Panc1 (cell line): ENCODE results near the gene TMEM61. TPM values are rescaled to one million over a fixed set of nuclear protein-coding genes. Genes with fewer than 3 reads are reported as not detected.

Source experiments
- ATAC-seq: fragments of 200-7000 bp; cut with Tn5 transposase; 2 replicates; pipeline ENCODE4 v1.9.1; 2020; ENCODE audit warnings: mild to moderate bottlenecking, moderate library complexity
- BruUV-seq: library from RNA; stranded (reverse); fragments of 400-500 nt; replicated peaks from 2 replicates; lab custom pipeline; 2021; lab: Mats Ljungman, UMichigan
- CTCF ChIA-PET: fragments of 300-600 bp; sonication (Branson Sonifier 250); formaldehyde crosslinking; loops from one replicate; lab custom pipeline; 2022; ENCODE audit warnings: antibody characterized with exemption; lab: Charles Lee
- POLR2A ChIA-PET: fragments of 300-600 bp; sonication (Branson Sonifier 250); formaldehyde crosslinking; loops from one replicate; lab custom pipeline; 2022; ENCODE audit warnings: antibody characterized with exemption; lab: Charles Lee
- DNase-seq: peaks from one replicate; pipeline ENCODE4 v3.0.0-alpha.2; 2010; ENCODE audit warnings: low read depth, low spot score
- H3K27ac ChIP-seq: 2 replicates; pipeline ENCODE4 v1.5.1; 2011; ENCODE audit warnings: mild to moderate bottlenecking, low read length, inconsistent platforms
- H3K27me3 ChIP-seq: fragments of 200-500 bp; sonication (Bioruptor generic); 2 replicates; pipeline ENCODE4 v1.6.0; 2014; ENCODE audit warnings: low read length, inconsistent platforms; ENCODE audit not compliant: control insufficient read depth, insufficient read depth
- H3K36me3 ChIP-seq: fragments of 200-500 bp; sonication (Bioruptor generic); 2 replicates; pipeline ENCODE4 v1.5.1; 2014; ENCODE audit warnings: inconsistent platforms, mild to moderate bottlenecking, low read length, moderate library complexity; ENCODE audit not compliant: control insufficient read depth, insufficient read depth
- H3K4me1 ChIP-seq: 2 replicates; pipeline ENCODE4 v1.5.1; 2011; ENCODE audit warnings: inconsistent platforms, mild to moderate bottlenecking, low read length, moderate library complexity; ENCODE audit not compliant: control insufficient read depth, insufficient read depth
- H3K4me3 ChIP-seq, 2 experiments: 2 replicates each; pipeline ENCODE4 v1.5.1; 2011 to 2012; ENCODE audit warnings: low read depth in 2 of 2, low read length in 2 of 2, mild to moderate bottlenecking in 2 of 2, inconsistent platforms in 1 of 2, moderate library complexity in 1 of 2
- H3K9me3 ChIP-seq: fragments of 200-500 bp; sonication (Bioruptor generic); 2 replicates; pipeline ENCODE4 v1.5.1; 2014; ENCODE audit warnings: low read depth, mild to moderate bottlenecking, inconsistent platforms, low read length, moderate library complexity; ENCODE audit not compliant: control insufficient read depth, insufficient read depth
- POLR2AphosphoS5 ChIP-seq: IDR thresholded peaks from 2 replicates; pipeline ENCODE4 v1.6.1; 2012; ENCODE audit warnings: mild to moderate bottlenecking, low read depth, low read length, moderate library complexity
- SIN3A ChIP-seq: IDR thresholded peaks from 2 replicates; pipeline ENCODE4 v1.6.1; 2012; ENCODE audit warnings: low read depth, mild to moderate bottlenecking, low read length, moderate library complexity, borderline replicate concordance; ENCODE audit not compliant: insufficient read depth
- TCF7L2 ChIP-seq: IDR thresholded peaks from 2 replicates; pipeline ENCODE4 v1.6.1; 2011; ENCODE audit warnings: mild to moderate bottlenecking, low read depth, low read length, inconsistent platforms
- in situ Hi-C: cut with HindIII; loops from 2 replicates; pipeline ENCODE4 v1.10.0; 2016; ENCODE audit warnings: low sequenced_read_pairs, low pct_unique_long_range_greater_than_20kb
- intact Hi-C: fragments of 100-400 bp; cut with micrococcal nuclease; formaldehyde crosslinking; loops from one replicate; pipeline ENCODE4 v1.10.0; 2022; ENCODE audit not compliant: unreplicated experiment
- total RNA-seq: library from RNA; stranded (reverse); gene quantifications from one replicate; pipeline ENCODE4 v1.2.1, GENCODE V29; 2021; ENCODE audit not compliant: unreplicated experiment
- TF ChIP-seq, protein P1 (sequence below): fragments of 450-650 bp; IDR thresholded peaks from 2 replicates; pipeline ENCODE4 v1.5.1; 2017; ENCODE audit warnings: mild to moderate bottlenecking
- TF ChIP-seq, protein P2 (sequence below), 2 experiments: IDR thresholded peaks; 2 replicates each; pipeline ENCODE4 v1.6.1; 2011 to 2012; ENCODE audit warnings: low read depth in 2 of 2, control low read depth in 1 of 2, low read length in 1 of 2, mild to moderate bottlenecking in 1 of 2, moderate library complexity in 1 of 2; ENCODE audit not compliant: insufficient read depth in 1 of 2

The TMEM61 gene
- total RNA-seq, 1 experiment from 2014 or later = not detected

DNA sequence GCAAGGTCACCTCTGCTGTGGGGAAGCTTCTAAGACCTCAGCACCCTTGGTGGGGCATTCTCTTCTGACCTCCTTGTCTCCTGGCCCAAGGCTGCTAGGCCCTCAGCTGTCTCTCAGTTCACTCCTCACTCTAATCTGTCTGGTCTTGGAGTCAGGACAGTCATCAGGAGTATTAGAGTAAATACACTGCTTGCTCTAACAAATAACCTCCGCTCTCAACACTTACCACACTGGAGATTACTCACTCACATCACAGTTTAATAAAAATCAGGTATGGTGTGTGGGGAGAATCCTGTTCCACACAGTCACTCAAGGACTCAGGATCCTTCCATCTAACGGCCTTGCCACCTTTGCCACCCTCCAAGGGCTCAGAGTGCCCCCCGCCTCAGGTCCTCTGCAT lies 26.6 kb upstream of the TMEM61 start:
- in situ Hi-C loops = no loop called here
- Histone ChIP-seq H3K27ac (no peak overlapping the region), H3K27me3 (no peaks in the 10 kb centered on the region), H3K4me1 (peaks cover 5% of the 10 kb centered on the region; the same call in 1 of the 2 replicates), H3K9me3 (peaks cover 7% of the 10 kb centered on the region; the same call in 1 of the 2 replicates), H3K4me3 (no peak overlapping the region), H3K36me3 (no peaks in the 10 kb centered on the region)
- ChIA-PET CTCF (no interaction called here), POLR2A (no interaction called here)
- BruUV-seq = no TSS peak
- no peak for DNase-seq
- no peak for TF ChIP-seq TCF7L2
- no peak for TF ChIP-seq SIN3A
- TF ChIP-seq, protein P1, sequence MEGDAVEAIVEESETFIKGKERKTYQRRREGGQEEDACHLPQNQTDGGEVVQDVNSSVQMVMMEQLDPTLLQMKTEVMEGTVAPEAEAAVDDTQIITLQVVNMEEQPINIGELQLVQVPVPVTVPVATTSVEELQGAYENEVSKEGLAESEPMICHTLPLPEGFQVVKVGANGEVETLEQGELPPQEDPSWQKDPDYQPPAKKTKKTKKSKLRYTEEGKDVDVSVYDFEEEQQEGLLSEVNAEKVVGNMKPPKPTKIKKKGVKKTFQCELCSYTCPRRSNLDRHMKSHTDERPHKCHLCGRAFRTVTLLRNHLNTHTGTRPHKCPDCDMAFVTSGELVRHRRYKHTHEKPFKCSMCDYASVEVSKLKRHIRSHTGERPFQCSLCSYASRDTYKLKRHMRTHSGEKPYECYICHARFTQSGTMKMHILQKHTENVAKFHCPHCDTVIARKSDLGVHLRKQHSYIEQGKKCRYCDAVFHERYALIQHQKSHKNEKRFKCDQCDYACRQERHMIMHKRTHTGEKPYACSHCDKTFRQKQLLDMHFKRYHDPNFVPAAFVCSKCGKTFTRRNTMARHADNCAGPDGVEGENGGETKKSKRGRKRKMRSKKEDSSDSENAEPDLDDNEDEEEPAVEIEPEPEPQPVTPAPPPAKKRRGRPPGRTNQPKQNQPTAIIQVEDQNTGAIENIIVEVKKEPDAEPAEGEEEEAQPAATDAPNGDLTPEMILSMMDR = no peak
- TF ChIP-seq POLR2AphosphoS5 = no peak
- TF ChIP-seq, protein P2, sequence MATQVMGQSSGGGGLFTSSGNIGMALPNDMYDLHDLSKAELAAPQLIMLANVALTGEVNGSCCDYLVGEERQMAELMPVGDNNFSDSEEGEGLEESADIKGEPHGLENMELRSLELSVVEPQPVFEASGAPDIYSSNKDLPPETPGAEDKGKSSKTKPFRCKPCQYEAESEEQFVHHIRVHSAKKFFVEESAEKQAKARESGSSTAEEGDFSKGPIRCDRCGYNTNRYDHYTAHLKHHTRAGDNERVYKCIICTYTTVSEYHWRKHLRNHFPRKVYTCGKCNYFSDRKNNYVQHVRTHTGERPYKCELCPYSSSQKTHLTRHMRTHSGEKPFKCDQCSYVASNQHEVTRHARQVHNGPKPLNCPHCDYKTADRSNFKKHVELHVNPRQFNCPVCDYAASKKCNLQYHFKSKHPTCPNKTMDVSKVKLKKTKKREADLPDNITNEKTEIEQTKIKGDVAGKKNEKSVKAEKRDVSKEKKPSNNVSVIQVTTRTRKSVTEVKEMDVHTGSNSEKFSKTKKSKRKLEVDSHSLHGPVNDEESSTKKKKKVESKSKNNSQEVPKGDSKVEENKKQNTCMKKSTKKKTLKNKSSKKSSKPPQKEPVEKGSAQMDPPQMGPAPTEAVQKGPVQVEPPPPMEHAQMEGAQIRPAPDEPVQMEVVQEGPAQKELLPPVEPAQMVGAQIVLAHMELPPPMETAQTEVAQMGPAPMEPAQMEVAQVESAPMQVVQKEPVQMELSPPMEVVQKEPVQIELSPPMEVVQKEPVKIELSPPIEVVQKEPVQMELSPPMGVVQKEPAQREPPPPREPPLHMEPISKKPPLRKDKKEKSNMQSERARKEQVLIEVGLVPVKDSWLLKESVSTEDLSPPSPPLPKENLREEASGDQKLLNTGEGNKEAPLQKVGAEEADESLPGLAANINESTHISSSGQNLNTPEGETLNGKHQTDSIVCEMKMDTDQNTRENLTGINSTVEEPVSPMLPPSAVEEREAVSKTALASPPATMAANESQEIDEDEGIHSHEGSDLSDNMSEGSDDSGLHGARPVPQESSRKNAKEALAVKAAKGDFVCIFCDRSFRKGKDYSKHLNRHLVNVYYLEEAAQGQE (IDR thresholded peaks at IDR 0.05; ENCODE audit: insufficient read depth in 1 of 2, low read depth in 2 of 2, low read length in 1 of 2) = no peak
- no peak for ATAC-seq
- intact Hi-C loops = no loop called here

DNA sequence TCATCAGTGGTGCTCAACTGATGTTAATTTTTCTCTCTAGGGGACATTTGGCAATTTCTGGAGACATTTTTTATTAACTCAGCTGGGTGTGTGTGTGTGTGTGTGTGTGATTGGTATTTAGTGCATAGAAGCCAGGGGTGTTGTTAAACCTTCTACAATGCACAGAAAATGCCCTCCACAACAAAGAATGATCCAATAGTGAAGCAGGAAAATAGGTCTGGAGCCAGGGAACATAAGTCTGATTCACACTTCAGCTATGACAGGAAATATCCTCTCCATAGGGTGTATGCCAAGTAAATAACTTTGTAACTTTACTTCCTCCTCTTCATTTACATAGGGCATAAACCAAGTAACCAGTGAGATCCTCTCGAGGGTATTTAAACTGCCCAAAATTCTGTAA lies 25.1 kb upstream of the TMEM61 start:
- Histone ChIP-seq H3K4me3 (no peak overlapping the region), H3K27me3 (no peaks in the 10 kb centered on the region), H3K27ac (no peak overlapping the region), H3K4me1 (peaks cover under 1% of the 10 kb centered on the region; the same call in 1 of the 2 replicates), H3K9me3 (peaks cover 7% of the 10 kb centered on the region; the same call in 1 of the 2 replicates), H3K36me3 (no peaks in the 10 kb centered on the region)
- in situ Hi-C loops (no loop called here), intact Hi-C loops (no loop called here)
- BruUV-seq = no TSS peak
- ChIA-PET POLR2A (no interaction called here), CTCF (interaction anchor here (1.3 kb wide), 1 partner anchor 11 kb away, joined by 4 read pairs; no protein-coding TSS in a partner anchor)
- DNase-seq (no peak), ATAC-seq (no peak)
- TF ChIP-seq POLR2AphosphoS5 (no peak), TCF7L2 (no peak), SIN3A (no peak)
- TF ChIP-seq, protein P1 = no peak
- TF ChIP-seq, protein P2 (IDR thresholded peaks at IDR 0.05; ENCODE audit: insufficient read depth in 1 of 2, low read depth in 2 of 2, low read length in 1 of 2) = no peak
